Activated CD4-positive, CD25-positive, alpha-beta regulatory T cell treated with anti-CD3 and anti-CD28 coated beads, Interleukin-2, amount 50 U/mL, for 24 hours (primary cell): ENCODE data around the gene TMEM30A.
A peak's percentile ranks its signal among the peaks of the same experiment; 100 is the strongest.

ENCODE experiments used
- ATAC-seq, 2 donors: fragments of 150-1000 bp; cut with Tn5 transposase; one replicate each; pipeline ENCODE4 v1.10.0; 2021; ENCODE audit warnings: mild to moderate bottlenecking in 1 of 2, moderate library complexity in 1 of 2

TMEM30A gene

GRCh38 chr6:75284632-75285282 lies at the start of gene TMEM30A:
TSS of gene TMEM30A (minus strand) at chr6:75284792. CDS start at chr6:75284638, 154 bp downstream.
- ATAC-seq, result peak; percentile 92 to 94

DNA sequence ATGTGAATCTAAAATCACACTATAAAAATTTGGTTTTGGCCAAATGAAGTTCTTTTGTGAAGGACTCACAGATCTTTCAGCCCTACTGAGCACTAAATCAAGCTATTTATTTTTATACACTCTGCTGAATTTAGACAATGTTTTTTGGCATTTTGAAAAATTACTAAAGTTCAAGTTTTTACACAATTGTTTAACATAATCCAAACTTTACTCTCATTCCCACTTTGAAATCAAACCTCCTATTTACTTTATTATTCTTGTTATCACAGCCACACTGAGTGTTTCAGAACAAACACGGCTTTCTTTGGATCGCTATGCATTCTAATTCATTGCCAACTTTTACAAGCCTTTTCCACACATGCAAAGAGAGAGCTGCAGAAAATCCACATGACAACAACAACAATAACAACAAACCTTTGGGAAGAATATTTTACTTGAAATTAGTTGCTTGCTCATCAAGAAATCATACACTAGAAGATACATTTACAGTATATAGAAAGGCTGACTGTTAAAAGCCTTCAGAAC lies 49.1 kb upstream of the TMEM30A start:
- ATAC-seq, result no peak

GRCh38 chr6:75331151-75331550 lies 46.6 kb upstream of the TMEM30A start:
- no peak for ATAC-seq

GRCh38 chr6:75329703-75330102 lies 45.1 kb upstream of the TMEM30A start:
- no peak for ATAC-seq

- ATAC-seq, result no peak
Observed at GRCh38 chr6:75327807-75328206, 43.2 kb upstream of the TMEM30A start.

GRCh38 chr6:75326557-75327258 lies 42.1 kb upstream of the TMEM30A start:
- ATAC-seq, result no peak

GRCh38 chr6:75318900-75319299 lies 34.3 kb upstream of the TMEM30A start:
- no peak for ATAC-seq

DNA sequence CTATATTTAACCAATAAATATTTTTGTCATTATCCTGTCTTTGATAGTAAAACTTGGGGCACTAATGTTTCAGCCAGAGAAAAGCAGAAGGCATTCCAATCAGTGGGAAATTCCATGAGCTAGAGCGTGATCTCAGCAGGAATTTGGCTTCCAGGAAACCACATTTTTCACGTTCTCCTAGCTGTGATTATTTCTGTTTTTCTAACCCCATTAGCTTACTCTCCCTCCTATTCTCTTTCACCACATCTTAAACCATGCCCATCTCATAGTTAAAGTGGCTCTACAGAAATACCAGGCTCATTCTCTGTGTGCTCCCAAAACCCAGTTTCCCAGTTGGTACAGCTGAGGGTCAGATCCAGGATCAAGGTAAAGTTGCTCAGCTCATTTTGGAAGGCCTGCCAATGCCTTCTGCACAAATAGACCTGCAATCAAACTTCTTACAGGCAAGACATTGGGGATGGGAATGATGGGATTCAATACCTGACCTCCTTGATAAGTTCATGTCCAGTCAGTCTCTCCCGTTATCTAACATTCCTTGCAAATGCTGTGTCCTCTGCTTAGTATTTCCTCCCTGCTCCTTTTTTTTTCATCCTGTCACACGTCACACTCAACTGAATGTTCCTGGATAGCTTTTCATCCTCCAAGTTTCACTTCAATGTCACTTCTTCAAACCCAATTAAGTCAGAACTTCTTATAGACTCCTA lies 33.1 kb upstream of the TMEM30A start:
- no peak for ATAC-seq

DNA sequence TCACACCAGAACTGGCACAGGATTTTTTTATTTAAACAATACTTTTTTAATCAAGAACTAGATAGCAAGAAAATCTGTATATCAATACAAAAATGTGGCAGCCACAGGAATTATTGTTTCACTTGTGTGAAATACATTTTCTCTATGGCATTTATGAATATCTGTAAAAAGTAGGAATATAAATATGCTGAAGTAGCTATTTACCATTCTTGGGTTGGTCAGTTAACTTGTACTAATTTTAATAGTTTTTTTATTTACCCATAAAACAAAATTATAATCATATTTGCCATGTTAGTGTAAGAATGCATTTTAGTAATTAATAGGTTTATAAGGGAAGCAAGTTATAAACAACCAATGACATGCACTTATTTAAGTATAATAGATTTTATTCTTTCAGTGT lies 31.4 kb upstream of the TMEM30A start:
- no peak for ATAC-seq

- ATAC-seq, result no peak
Observed at GRCh38 chr6:75308250-75308988, 23.8 kb upstream of the TMEM30A start.

DNA sequence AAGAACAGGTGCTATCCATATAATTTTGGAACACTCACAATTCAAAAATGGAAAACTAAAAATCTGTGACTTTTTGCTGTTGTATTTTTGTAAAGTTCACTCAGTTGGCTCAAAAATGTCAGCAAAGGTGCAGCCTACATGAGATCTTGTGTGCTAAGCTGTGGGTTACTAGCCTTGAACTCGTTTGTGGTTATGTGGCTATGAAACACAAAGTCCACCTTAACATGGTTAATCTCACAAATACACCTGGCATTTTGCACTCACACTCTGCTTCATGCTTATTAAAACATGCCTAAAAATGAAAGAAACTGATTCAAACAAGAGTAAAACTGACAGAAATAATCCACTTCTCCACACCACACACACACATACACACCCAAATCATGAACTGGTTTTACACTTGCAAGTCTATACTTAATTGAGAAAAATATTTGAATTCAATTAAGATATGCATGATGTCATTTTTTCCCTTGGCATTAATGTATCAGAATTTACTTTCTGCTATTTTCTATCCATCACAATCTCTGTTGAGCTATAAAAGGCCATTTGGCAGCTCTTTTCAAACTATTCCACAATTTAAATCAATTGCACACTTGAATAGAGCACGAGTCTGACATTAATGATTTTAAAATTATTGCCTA lies 22.9 kb upstream of the TMEM30A start:
- no peak for ATAC-seq

- no peak for ATAC-seq
Observed at GRCh38 chr6:75306064-75306463, 21.5 kb upstream of the TMEM30A start.

- no peak for ATAC-seq
Observed at GRCh38 chr6:75305573-75305972, 21.0 kb upstream of the TMEM30A start.

GRCh38 chr6:75302280-75302679 lies 17.7 kb upstream of the TMEM30A start:
- ATAC-seq, result no peak

- ATAC-seq, result no peak
Observed at GRCh38 chr6:75301537-75301936, 16.9 kb upstream of the TMEM30A start.

DNA sequence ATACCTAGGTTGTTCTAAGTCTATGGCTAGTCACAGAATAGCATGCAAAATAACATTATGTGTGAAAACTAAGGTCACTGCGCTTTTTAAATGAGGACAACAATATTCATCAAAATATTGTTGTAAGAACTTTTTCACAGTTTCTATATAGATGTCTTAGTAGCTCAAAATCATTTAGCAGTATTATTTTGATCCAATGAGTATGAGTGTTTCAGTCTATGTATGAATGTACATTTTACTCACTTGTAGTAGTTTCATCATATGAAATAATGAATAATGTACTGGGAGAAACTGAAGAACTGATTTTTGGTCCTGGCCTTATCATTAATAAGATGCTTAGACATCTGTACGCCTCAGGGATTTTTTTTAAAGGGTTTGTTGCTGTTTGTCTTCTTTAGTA lies 16.5 kb upstream of the TMEM30A start:
- no peak for ATAC-seq

DNA sequence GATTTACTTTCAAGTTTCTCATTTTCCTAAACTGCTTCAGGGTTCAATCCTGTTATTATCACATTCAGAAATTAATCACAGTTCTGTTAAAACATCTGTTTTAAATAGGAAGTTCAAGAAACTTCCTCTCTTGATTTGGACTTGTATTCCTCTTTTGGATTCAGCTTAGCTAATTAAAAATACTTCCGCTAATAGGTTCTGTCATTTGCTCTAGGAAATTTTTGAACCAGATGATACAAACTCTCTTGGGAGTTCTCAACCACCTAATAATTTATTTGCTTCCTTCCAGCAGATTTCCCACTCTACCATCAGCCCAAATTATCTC lies 15.9 kb upstream of the TMEM30A start:
- no peak for ATAC-seq

GRCh38 chr6:75299801-75300530 lies 15.4 kb upstream of the TMEM30A start:
- ATAC-seq, result no peak

DNA sequence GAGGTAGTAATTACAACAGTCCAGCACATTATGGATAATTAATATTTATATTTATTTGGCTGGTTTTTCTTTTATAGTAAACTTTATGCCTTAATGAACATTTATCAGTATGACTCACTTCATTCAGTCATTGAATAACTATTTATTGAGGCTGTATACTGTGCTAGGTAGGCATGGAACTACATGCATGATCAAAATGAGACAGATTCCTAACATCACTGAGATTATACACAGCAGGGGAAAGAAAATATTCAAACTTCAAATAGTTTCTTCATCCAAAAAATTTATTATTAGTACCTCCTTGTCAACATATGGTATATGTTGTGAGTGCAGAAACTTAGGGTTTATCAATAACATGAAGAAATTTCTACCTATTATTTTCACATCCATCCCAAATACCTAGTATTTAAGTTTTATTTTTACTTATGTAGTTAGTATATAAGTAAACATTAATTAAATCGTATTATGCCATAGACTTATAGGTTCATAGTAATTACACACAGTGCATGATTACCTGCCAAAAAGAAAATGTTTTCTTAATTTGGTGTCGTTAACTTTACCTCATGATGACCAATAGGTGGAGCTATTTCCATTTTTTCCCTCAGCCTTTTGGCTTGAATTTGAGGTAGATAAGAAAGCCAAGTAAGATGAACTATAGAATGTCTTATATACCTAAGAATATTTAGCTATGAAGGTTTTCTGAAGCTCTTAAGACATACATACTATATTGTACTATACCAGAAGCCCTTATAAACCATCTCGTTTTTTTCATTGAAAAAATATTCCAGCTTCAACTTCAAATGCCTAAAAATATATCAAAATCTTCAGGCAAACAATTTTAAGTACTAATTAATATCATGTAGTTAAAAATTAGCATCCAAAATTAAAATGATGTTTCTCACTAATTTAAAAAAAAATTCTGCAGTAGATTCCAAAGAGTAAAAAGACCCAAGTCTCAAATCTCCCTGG lies 12.5 kb upstream of the TMEM30A start:
- ATAC-seq, result peak; percentile 17 to 48

- no peak for ATAC-seq
Observed at GRCh38 chr6:75292555-75292954, 8.0 kb upstream of the TMEM30A start.

DNA sequence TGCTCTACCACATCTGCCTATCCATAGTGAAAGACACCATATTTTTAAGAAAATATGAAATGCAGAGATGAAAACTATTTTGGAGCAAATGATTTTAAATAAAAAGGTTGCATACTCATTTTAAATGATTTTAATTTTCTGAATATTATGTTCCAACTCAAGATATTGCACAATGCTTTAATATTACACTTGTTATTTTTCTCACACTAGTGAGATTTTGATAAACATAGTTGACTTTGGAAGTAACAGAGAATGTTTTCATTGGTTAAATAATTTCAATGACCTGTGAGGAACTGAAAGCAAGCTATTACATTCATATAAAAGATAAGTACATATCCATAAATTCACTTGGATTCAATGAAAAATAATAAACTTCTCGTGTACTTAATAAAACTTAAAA lies 7.2 kb upstream of the TMEM30A start:
- no peak for ATAC-seq
